Measurements from ENCODE around the gene CLINT1.

CLINT1 gene

DNA sequence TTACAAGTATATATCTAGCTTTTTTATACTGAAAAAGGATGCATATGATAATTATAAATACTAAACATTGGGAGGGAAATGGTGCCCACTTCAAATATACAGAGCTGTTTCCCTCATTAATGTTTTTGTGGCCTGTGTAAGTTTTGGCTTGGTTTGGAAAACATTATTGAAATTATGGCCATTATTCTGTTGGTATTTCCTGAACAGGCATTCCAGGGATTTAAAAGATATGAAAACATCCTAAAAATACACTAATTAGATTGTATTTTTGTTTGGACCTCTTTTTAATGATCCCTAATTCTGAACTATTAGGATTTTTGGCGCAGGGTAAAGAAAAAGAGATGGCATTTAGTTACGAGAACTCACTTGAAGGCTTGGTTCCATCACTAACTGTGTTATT, 50.9 kb downstream of the CLINT1 start:
- Mint-ChIP-seq H3K4me3 (no peak overlapping the region), H3K4me1 (no peaks in the 10 kb centered on the region), H3K27me3 (ENCODE audit: low read depth, poor library complexity) (no peaks in the 10 kb centered on the region), H3K36me3 (ENCODE audit: low read depth) (peaks cover 62% of the 10 kb centered on the region), H3K27ac (peak overlapping the region; percentile 12), H3K9me3 (no peaks in the 10 kb centered on the region)
- no peak for DNase-seq
- TF ChIP-seq, protein P1, sequence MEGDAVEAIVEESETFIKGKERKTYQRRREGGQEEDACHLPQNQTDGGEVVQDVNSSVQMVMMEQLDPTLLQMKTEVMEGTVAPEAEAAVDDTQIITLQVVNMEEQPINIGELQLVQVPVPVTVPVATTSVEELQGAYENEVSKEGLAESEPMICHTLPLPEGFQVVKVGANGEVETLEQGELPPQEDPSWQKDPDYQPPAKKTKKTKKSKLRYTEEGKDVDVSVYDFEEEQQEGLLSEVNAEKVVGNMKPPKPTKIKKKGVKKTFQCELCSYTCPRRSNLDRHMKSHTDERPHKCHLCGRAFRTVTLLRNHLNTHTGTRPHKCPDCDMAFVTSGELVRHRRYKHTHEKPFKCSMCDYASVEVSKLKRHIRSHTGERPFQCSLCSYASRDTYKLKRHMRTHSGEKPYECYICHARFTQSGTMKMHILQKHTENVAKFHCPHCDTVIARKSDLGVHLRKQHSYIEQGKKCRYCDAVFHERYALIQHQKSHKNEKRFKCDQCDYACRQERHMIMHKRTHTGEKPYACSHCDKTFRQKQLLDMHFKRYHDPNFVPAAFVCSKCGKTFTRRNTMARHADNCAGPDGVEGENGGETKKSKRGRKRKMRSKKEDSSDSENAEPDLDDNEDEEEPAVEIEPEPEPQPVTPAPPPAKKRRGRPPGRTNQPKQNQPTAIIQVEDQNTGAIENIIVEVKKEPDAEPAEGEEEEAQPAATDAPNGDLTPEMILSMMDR (IDR thresholded peaks at IDR 0.05): no peak

DNA sequence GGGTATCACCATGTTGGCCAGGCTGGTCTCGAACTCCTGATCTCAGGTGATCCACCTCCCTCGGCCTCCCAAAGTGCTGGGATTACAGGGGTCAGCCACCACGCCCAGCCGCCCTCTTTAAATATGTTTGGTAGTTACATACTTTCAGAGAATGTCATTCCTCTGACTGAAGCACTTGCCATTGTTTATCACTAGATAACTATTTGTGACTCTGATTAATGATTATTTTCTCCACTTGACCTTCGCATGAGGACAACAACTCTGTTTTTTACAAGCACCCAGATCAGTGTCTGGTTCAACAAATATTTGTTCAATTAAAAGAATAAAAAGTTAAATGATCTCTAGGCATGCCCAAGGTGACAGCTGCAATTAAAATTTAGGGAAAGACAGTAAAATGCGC, 56.2 kb downstream of the CLINT1 start:
- TF ChIP-seq, protein P1 (IDR thresholded peaks at IDR 0.05): no peak
- no peak for DNase-seq
- Mint-ChIP-seq H3K27ac (no peak overlapping the region), H3K27me3 (ENCODE audit: low read depth, poor library complexity) (no peaks in the 10 kb centered on the region), H3K9me3 (no peaks in the 10 kb centered on the region), H3K36me3 (ENCODE audit: low read depth) (peaks cover 48% of the 10 kb centered on the region), H3K4me3 (no peak overlapping the region), H3K4me1 (no peaks in the 10 kb centered on the region)

DNA sequence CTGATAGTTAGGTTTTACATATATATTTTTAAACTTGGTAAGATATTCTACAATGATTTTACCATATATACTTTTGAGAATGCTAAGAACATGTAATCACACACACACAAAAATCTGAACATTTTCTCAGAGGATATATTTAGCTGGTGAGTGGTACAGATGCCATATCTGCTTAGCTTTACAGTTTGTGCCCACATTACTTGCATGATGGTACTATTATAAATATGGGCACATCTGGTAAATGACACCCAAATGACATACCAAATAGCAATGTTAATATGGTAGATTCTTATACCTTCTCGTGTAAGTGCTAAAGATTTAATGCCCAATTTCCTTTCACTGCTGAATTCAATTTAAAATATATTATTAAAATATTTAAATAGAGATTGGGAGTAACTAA, 58.8 kb downstream of the CLINT1 start:
- Mint-ChIP-seq H3K4me1 (no peaks in the 10 kb centered on the region), H3K4me3 (no peak overlapping the region), H3K36me3 (ENCODE audit: low read depth) (peaks cover 55% of the 10 kb centered on the region), H3K9me3 (no peaks in the 10 kb centered on the region), H3K27me3 (ENCODE audit: low read depth, poor library complexity) (no peaks in the 10 kb centered on the region), H3K27ac (no peak overlapping the region)
- DNase-seq: no peak
- TF ChIP-seq, protein P1 (IDR thresholded peaks at IDR 0.05): no peak

DNA sequence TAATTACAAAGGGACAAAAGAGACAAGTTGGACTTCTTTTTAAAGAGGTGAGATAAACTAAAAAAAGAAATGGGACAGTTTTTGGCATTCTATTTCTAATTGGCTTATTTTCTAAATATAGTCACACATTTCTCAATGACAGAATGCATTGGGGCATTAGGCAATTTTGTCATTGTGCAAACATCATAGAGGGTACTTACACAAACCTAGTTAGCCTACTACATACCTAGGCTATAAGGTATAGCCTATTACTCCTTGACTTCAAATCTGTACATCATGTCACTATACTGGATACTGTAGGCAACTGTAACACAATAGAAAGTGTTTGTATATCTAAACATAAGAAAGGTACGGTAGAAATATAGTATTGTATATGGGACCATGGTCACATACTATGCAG, 59.4 kb downstream of the CLINT1 start:
- no peak overlapping the region for H3K27ac Mint-ChIP-seq
- H3K4me3 Mint-ChIP-seq: no peak overlapping the region
- peaks cover 51% of the 10 kb centered on the region for H3K36me3 Mint-ChIP-seq (ENCODE audit: low read depth)
- H3K27me3 Mint-ChIP-seq (ENCODE audit: low read depth, poor library complexity): no peaks in the 10 kb centered on the region
- H3K4me1 Mint-ChIP-seq: no peaks in the 10 kb centered on the region
- no peaks in the 10 kb centered on the region for H3K9me3 Mint-ChIP-seq
- TF ChIP-seq, protein P1 (IDR thresholded peaks at IDR 0.05): no peak
- DNase-seq: no peak

DNA sequence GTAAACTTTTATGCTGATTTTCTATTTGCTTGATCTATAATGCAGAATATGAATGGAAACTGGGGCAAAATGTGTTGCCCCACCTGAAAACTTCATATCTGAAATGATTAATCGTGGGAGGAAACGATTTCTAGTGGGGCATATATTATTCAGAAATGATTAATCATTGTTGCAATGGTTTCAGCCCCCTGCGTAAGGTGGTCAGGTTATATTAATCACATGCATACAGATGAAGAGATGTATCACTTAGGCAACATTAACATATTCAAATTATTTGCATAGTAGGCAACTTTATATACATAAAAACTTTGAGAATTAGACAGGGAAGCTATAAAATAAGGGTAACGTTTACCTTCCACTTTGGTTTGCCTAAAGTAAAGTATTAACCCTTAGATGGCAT, 65.6 kb downstream of the CLINT1 start:
- no peak for DNase-seq
- no peak overlapping the region for H3K27ac Mint-ChIP-seq
- no peaks in the 10 kb centered on the region for H3K4me1 Mint-ChIP-seq
- TF ChIP-seq, protein P1 (IDR thresholded peaks at IDR 0.05): no peak
- H3K27me3 Mint-ChIP-seq (ENCODE audit: low read depth, poor library complexity): no peaks in the 10 kb centered on the region
- no peaks in the 10 kb centered on the region for H3K9me3 Mint-ChIP-seq
- peaks cover 65% of the 10 kb centered on the region for H3K36me3 Mint-ChIP-seq (ENCODE audit: low read depth)
- H3K4me3 Mint-ChIP-seq: no peak overlapping the region

DNA sequence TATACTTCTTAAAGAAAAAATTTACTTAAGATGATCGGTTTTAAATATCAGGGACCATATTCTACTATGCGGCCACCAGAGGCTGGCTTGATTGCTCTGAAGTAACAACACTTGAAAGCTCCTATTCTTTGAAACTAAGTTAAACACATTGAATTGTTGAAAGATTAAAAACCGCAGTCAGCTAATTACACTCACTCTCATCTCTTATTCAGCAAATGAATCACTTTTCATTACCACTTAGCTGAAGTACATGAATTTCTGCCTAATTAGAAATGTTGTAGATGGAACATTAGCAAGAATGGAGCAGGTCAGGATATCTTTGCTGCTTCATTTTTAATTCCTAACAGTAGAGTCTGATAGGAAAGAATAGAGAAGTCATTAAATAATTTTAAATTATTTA, 73.1 kb downstream of the CLINT1 start:
- H3K27ac Mint-ChIP-seq: no peak overlapping the region

More for the DNA sequence above, 73.1 kb downstream of the CLINT1 start:
- Mint-ChIP-seq H3K9me3 (no peaks in the 10 kb centered on the region), H3K4me3 (no peak overlapping the region), H3K36me3 (ENCODE audit: low read depth) (peaks cover 39% of the 10 kb centered on the region), H3K4me1 (no peaks in the 10 kb centered on the region), H3K27me3 (ENCODE audit: low read depth, poor library complexity) (no peaks in the 10 kb centered on the region)
- TF ChIP-seq, protein P1 (IDR thresholded peaks at IDR 0.05): no peak
- no peak for DNase-seq
